Bronchial epithelial cell (primary cell): Measurements from ENCODE around the gene SPC24. TPM values are rescaled to one million over a fixed set of nuclear protein-coding genes. Genes with fewer than 3 reads are reported as not detected.
"Not testable (repeated sequence)": the region's sequence is repeated elsewhere in the genome, so short reads cannot be mapped to it uniquely, and the experiment has no call there.

Experiments used
- DNase-seq: peaks from one replicate; pipeline ENCODE4 v3.0.0-alpha.2; 2010; ENCODE audit warnings: low read depth
- FAIRE-seq: peaks from 2 replicates; lab custom pipeline; 2011; peaks lifted over from hg19 to GRCh38; lab: Jason Lieb, UNC
- H3K27me3 ChIP-seq: 2 replicates; pipeline ENCODE4 v1.5.1; 2011; ENCODE audit warnings: low read length; ENCODE audit not compliant: control insufficient read depth, insufficient read depth
- H3K36me3 ChIP-seq: 2 replicates; pipeline ENCODE4 v1.5.1; 2011; ENCODE audit warnings: low read length; ENCODE audit not compliant: control insufficient read depth, insufficient read depth
- H3K4me3 ChIP-seq: 2 replicates; pipeline ENCODE4 v1.5.1; 2011; ENCODE audit warnings: mild to moderate bottlenecking, low read depth, low read length, control low read depth
- CTCF ChIP-seq: IDR thresholded peaks from 2 replicates; pipeline ENCODE4 v1.5.1; 2011; ENCODE audit warnings: mild to moderate bottlenecking, moderate library complexity, low read length, control low read depth, inconsistent platforms; ENCODE audit not compliant: insufficient read depth, severe bottlenecking
- total RNA-seq: library from RNA; depleted of rRNA; stranded (reverse); fragments of >200 nt; gene quantifications from 2 replicates; pipeline ENCODE4 v1.2.1, GENCODE V29; 2014

The SPC24 gene
- total RNA-seq, 1 donor from 2014 or later, result 1.6 TPM

DNA sequence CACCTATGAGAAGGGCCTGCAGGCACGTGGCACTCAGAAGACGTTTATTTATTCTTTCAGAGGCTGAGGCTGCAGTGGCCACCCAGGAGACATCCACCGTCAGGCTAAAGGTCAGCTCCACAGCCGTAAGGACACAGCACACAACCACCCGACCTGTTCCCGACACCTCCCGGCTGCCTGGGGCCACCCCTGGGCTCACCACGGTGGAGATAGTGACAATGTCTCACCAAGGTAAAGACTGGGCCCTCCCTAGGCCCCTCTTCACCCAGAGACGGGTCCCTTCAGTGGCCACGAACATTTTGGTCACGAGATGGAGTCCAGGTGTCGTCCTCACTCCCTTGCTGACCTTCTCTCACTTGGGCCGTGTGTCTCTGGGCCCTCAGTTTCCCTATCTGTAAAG, 32.5 kb downstream of the SPC24 start:
- H3K36me3 ChIP-seq, result peaks cover 45% of the 10 kb centered on the region
- no peak for FAIRE-seq
- no peak overlapping the region for H3K4me3 ChIP-seq
- TF ChIP-seq CTCF, result no peak
- H3K27me3 ChIP-seq, result no peaks in the 10 kb centered on the region
- no peak for DNase-seq

DNA sequence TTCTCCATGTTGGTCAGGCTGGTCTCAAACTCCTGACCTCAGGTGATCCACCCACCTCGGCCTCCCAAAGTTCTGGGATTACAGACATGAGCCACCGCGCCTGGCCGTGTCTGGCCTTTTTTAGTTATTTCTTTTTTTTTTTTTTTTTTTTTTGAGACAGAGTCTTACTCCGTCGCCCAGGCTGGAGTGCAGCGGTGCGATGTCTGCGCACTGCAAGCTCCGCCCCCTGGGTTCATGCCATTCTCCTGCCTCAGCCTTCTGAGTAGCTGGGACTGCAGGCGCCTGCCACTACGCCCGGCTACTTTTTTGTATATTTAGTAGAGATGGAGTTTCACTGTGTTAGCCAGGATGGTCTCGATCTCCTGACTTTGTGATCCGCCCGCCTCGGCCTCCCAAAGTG, 33.6 kb downstream of the SPC24 start:
- H3K36me3 ChIP-seq, result peaks cover 41% of the 10 kb centered on the region
- H3K27me3 ChIP-seq, H3K4me3 ChIP-seq, DNase-seq, FAIRE-seq: not testable (repeated sequence)

DNA sequence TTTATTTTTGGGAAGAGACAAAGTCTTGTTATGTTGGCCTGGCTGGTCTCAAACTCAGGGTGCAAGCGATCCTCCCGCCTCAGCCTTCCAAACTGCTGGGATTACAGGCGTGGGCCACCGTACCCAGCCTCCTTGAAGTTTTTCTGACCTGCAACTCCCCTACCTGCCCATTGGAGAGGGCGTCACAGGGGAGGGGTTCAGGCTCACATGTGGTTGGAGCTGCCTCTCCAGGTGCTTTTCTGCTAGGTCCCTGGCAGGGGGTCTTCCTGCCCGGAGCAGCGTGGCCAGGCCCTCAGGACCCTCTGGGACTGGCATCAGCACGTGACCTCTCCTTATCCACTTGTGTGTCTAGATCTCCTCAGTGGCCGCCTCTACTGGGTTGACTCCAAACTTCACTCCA, 39.1 kb downstream of the SPC24 start:
- FAIRE-seq (no peak), DNase-seq (no peak)
- H3K4me3 ChIP-seq, result no peak overlapping the region
- H3K36me3 ChIP-seq, result peaks cover 54% of the 10 kb centered on the region
- no peak for TF ChIP-seq CTCF
- H3K27me3 ChIP-seq, result no peaks in the 10 kb centered on the region

DNA sequence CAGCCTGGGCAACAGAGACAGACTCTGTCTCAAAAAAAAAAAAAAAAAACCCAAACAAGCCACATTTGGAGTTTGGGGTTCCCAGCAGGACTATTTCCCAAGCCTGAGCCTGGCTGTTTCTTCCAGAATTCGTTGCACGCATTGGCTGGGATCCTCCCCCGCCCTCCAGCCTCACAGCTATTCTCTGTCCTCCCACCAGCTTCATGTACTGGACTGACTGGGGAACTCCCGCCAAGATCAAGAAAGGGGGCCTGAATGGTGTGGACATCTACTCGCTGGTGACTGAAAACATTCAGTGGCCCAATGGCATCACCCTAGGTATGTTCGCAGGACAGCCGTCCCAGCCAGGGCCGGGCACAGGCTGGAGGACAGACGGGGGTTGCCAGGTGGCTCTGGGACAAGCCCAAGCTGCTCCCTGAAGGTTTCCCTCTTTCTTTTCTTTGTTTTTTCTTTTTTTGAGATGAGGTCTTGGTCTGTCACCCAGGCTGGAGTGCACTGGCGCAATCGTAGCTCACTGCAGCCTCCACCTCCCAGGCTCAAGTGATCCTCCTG, 39.6 kb downstream of the SPC24 start:
- no peak for FAIRE-seq
- no peak overlapping the region for H3K4me3 ChIP-seq
- TF ChIP-seq CTCF, result no peak
- no peak for DNase-seq
- peaks cover 57% of the 10 kb centered on the region for H3K36me3 ChIP-seq
- H3K27me3 ChIP-seq, result no peaks in the 10 kb centered on the region

DNA sequence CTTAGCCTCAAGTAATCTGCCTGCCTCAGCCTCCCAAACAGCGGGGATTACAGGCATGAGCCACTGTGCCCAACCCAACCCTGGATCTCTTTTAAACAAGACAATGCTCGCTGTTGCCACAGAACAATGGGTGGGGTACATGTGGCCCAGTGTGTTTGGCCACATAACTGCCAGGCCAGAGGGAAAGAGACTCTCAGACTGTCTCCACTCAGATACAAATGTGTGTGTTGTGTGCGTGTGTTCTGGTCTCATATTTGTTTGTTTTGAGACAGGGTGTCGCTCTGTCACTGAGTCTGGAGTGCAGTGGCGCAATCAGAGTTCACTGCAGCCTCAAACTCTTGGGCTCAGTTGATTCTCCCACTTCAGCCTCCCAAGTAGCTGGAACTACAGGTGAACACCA, 40.5 kb downstream of the SPC24 start:
- DNase-seq, result no peak
- Histone ChIP-seq H3K4me3 (no peak overlapping the region), H3K27me3 (no peaks in the 10 kb centered on the region), H3K36me3 (peaks cover 57% of the 10 kb centered on the region)
- TF ChIP-seq CTCF, result no peak
- FAIRE-seq, result no peak

GRCh38 chr19:11113140-11113708, 42.4 kb downstream of the SPC24 start:
- peaks cover 57% of the 10 kb centered on the region for H3K36me3 ChIP-seq
- FAIRE-seq, result no peak
- no peak for TF ChIP-seq CTCF

More at GRCh38 chr19:11113140-11113708, 42.4 kb downstream of the SPC24 start:
- H3K4me3 ChIP-seq, result no peak overlapping the region
- H3K27me3 ChIP-seq, result no peaks in the 10 kb centered on the region
- no peak for DNase-seq
